Activated T-cell treated with anti-CD3 and anti-CD28 coated beads, Interleukin-2, amount 50 U/mL, for 4 hours (primary cell): ENCODE data around the gene SLAMF1. TPM values are rescaled to one million over a fixed set of nuclear protein-coding genes. Genes with fewer than 3 reads are reported as not detected.
"Not testable (repeated sequence)": the region's sequence is repeated elsewhere in the genome, so short reads cannot be mapped to it uniquely, and the experiment has no call there.

Experiments used
- ATAC-seq, 2 donors: fragments of 200-7000 bp; cut with Tn5 transposase; one replicate each; pipeline ENCODE4 v1.10.0; 2021
- DNase-seq: peaks from one replicate; pipeline ENCODE4 v3.0.0-alpha.2; 2020
- H3K27me3 Mint-ChIP-seq: one replicate; pipeline ENCODE4 v1.8.0; 2021; ENCODE audit warnings: low read depth, mixed read lengths
- H3K36me3 Mint-ChIP-seq: one replicate; pipeline ENCODE4 v1.8.0; 2022; ENCODE audit warnings: mixed read lengths; ENCODE audit not compliant: insufficient read depth
- H3K4me1 Mint-ChIP-seq: one replicate; pipeline ENCODE4 v1.8.0; 2021; ENCODE audit warnings: low read depth, mixed read lengths
- H3K4me3 Mint-ChIP-seq: one replicate; pipeline ENCODE4 v1.8.0; 2021; ENCODE audit warnings: mild to moderate bottlenecking, moderate library complexity, mixed read lengths
- H3K9me3 Mint-ChIP-seq: one replicate; pipeline ENCODE4 v1.8.0; 2021; ENCODE audit warnings: mixed read lengths
- total RNA-seq, 3 donors: library from RNA; stranded (reverse); gene quantifications; one replicate each; pipeline ENCODE4 v1.2.1, GENCODE V29; 2021

SLAMF1 gene
- total RNA-seq, 3 donors from 2014 or later: 69.2 to 138 (median 96.6) TPM

- H3K4me1 Mint-ChIP-seq: peaks cover 74% of the 10 kb centered on the region
- peaks cover 10% of the 10 kb centered on the region for H3K36me3 Mint-ChIP-seq
- H3K9me3 Mint-ChIP-seq: no peaks in the 10 kb centered on the region
- H3K4me3 Mint-ChIP-seq: no peak overlapping the region
- no peak for DNase-seq
- H3K27me3 Mint-ChIP-seq: no peaks in the 10 kb centered on the region
- ATAC-seq: no peak
Measured at GRCh38 chr1:160653620-160654016, 6.8 kb upstream of the SLAMF1 start.

GRCh38 chr1:160652924-160653619, 6.2 kb upstream of the SLAMF1 start:
- no peak for DNase-seq
- no peak overlapping the region for H3K4me3 Mint-ChIP-seq
- peaks cover 74% of the 10 kb centered on the region for H3K4me1 Mint-ChIP-seq
- no peak for ATAC-seq
- peaks cover 10% of the 10 kb centered on the region for H3K36me3 Mint-ChIP-seq
- no peaks in the 10 kb centered on the region for H3K27me3 Mint-ChIP-seq
- no peaks in the 10 kb centered on the region for H3K9me3 Mint-ChIP-seq

GRCh38 chr1:160652065-160652641, 5.3 kb upstream of the SLAMF1 start:
- ATAC-seq, H3K27me3 Mint-ChIP-seq, H3K4me3 Mint-ChIP-seq, DNase-seq, H3K36me3 Mint-ChIP-seq, H3K9me3 Mint-ChIP-seq: not testable (repeated sequence)
- H3K4me1 Mint-ChIP-seq: peaks cover 71% of the 10 kb centered on the region

GRCh38 chr1:160651433-160652064, 4.7 kb upstream of the SLAMF1 start:
- no peak for ATAC-seq
- H3K4me1 Mint-ChIP-seq: peaks cover 66% of the 10 kb centered on the region
- peaks cover 10% of the 10 kb centered on the region for H3K36me3 Mint-ChIP-seq
- H3K4me3 Mint-ChIP-seq: no peak overlapping the region
- DNase-seq: no peak
- no peaks in the 10 kb centered on the region for H3K9me3 Mint-ChIP-seq
- H3K27me3 Mint-ChIP-seq: no peaks in the 10 kb centered on the region

GRCh38 chr1:160647329-160647720, 481 bp upstream of the SLAMF1 start:
- peak overlapping the region; percentile 97 for H3K4me3 Mint-ChIP-seq
- peaks cover 62% of the 10 kb centered on the region for H3K4me1 Mint-ChIP-seq
- ATAC-seq (peak; percentile 20 to 23), DNase-seq (no peak)
- H3K9me3 Mint-ChIP-seq: no peaks in the 10 kb centered on the region
- peaks cover 46% of the 10 kb centered on the region for H3K36me3 Mint-ChIP-seq
- H3K27me3 Mint-ChIP-seq: no peaks in the 10 kb centered on the region

GRCh38 chr1:160646180-160646579, 664 bp downstream of the SLAMF1 start:
- peaks cover 51% of the 10 kb centered on the region for H3K36me3 Mint-ChIP-seq
- DNase-seq (no peak), ATAC-seq (no peak)
- no peaks in the 10 kb centered on the region for H3K27me3 Mint-ChIP-seq
- H3K4me1 Mint-ChIP-seq: peaks cover 61% of the 10 kb centered on the region
- peak overlapping the region; percentile 97 for H3K4me3 Mint-ChIP-seq
- H3K9me3 Mint-ChIP-seq: no peaks in the 10 kb centered on the region

GRCh38 chr1:160645386-160646130, 1.3 kb downstream of the SLAMF1 start:
- Mint-ChIP-seq H3K36me3 (peaks cover 50% of the 10 kb centered on the region), H3K9me3 (no peaks in the 10 kb centered on the region), H3K4me3 (peak overlapping the region; percentile 97), H3K4me1 (peaks cover 60% of the 10 kb centered on the region), H3K27me3 (no peaks in the 10 kb centered on the region)
- ATAC-seq (no peak), DNase-seq (no peak)

GRCh38 chr1:160644399-160644798, 2.4 kb downstream of the SLAMF1 start:
- H3K4me1 Mint-ChIP-seq: peaks cover 61% of the 10 kb centered on the region
- ATAC-seq: no peak
- no peak for DNase-seq
- H3K36me3 Mint-ChIP-seq: peaks cover 57% of the 10 kb centered on the region
- peak overlapping the region; percentile 97 for H3K4me3 Mint-ChIP-seq
- no peaks in the 10 kb centered on the region for H3K27me3 Mint-ChIP-seq
- no peaks in the 10 kb centered on the region for H3K9me3 Mint-ChIP-seq

GRCh38 chr1:160643138-160643537, 3.7 kb downstream of the SLAMF1 start:
- DNase-seq (no peak), ATAC-seq (no peak)
- Mint-ChIP-seq H3K27me3 (no peaks in the 10 kb centered on the region), H3K4me1 (peaks cover 63% of the 10 kb centered on the region), H3K36me3 (peaks cover 68% of the 10 kb centered on the region), H3K4me3 (peak overlapping the region; percentile 97), H3K9me3 (no peaks in the 10 kb centered on the region)

GRCh38 chr1:160642281-160642644, 4.6 kb downstream of the SLAMF1 start:
- H3K4me3 Mint-ChIP-seq: peak overlapping the region; percentile 97
- ATAC-seq (no peak), DNase-seq (no peak)
- no peaks in the 10 kb centered on the region for H3K9me3 Mint-ChIP-seq
- no peaks in the 10 kb centered on the region for H3K27me3 Mint-ChIP-seq
- peaks cover 76% of the 10 kb centered on the region for H3K36me3 Mint-ChIP-seq
- H3K4me1 Mint-ChIP-seq: peaks cover 65% of the 10 kb centered on the region

GRCh38 chr1:160641323-160642280, 5.2 kb downstream of the SLAMF1 start:
- peak; percentile 30 to 38 for ATAC-seq
- H3K9me3 Mint-ChIP-seq: no peaks in the 10 kb centered on the region
- peak; percentile 39 for DNase-seq
- H3K4me1 Mint-ChIP-seq: peaks cover 70% of the 10 kb centered on the region
- H3K27me3 Mint-ChIP-seq: no peaks in the 10 kb centered on the region
- H3K4me3 Mint-ChIP-seq: peak overlapping the region; percentile 97
- H3K36me3 Mint-ChIP-seq: peaks cover 83% of the 10 kb centered on the region

GRCh38 chr1:160640359-160641123, 6.3 kb downstream of the SLAMF1 start:
- ATAC-seq (peak; percentile 57 to 74), DNase-seq (no peak)
- peaks cover 84% of the 10 kb centered on the region for H3K36me3 Mint-ChIP-seq
- H3K4me1 Mint-ChIP-seq: peaks cover 80% of the 10 kb centered on the region
- no peaks in the 10 kb centered on the region for H3K9me3 Mint-ChIP-seq
- H3K27me3 Mint-ChIP-seq: no peaks in the 10 kb centered on the region
- H3K4me3 Mint-ChIP-seq: peak overlapping the region; percentile 97

GRCh38 chr1:160639652-160640051, 7.2 kb downstream of the SLAMF1 start:
- H3K9me3 Mint-ChIP-seq: no peaks in the 10 kb centered on the region
- H3K27me3 Mint-ChIP-seq: no peaks in the 10 kb centered on the region
- DNase-seq (no peak), ATAC-seq (no peak)
- peaks cover 84% of the 10 kb centered on the region for H3K36me3 Mint-ChIP-seq
- H3K4me1 Mint-ChIP-seq: peaks cover 88% of the 10 kb centered on the region
- peak overlapping the region; percentile 76 for H3K4me3 Mint-ChIP-seq
